ENCODE measurements around the gene KLHL6.

DNA sequence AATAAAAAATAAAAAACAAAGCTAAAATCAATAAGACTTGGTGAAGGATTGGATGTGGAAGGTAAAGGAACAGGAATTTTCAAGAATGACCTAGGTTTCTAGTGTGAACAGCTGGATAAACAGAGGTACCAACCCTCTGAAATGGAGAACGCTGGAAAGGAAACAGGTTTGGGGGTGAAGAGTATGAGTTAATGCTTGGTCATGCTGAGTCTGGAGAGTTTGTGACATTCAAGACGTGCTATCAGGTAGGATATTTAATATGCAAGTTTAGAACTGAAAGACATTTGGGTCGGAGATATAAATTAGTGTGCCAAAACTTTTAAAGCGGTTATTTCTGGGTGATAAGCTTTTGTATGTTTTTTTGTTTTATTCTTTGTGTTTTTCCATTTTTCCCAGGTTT, 11.4 kb upstream of the KLHL6 start:
- no peak for TF ChIP-seq RXRA (IDR thresholded peaks at IDR 0.05)
- TF ChIP-seq, protein P1, sequence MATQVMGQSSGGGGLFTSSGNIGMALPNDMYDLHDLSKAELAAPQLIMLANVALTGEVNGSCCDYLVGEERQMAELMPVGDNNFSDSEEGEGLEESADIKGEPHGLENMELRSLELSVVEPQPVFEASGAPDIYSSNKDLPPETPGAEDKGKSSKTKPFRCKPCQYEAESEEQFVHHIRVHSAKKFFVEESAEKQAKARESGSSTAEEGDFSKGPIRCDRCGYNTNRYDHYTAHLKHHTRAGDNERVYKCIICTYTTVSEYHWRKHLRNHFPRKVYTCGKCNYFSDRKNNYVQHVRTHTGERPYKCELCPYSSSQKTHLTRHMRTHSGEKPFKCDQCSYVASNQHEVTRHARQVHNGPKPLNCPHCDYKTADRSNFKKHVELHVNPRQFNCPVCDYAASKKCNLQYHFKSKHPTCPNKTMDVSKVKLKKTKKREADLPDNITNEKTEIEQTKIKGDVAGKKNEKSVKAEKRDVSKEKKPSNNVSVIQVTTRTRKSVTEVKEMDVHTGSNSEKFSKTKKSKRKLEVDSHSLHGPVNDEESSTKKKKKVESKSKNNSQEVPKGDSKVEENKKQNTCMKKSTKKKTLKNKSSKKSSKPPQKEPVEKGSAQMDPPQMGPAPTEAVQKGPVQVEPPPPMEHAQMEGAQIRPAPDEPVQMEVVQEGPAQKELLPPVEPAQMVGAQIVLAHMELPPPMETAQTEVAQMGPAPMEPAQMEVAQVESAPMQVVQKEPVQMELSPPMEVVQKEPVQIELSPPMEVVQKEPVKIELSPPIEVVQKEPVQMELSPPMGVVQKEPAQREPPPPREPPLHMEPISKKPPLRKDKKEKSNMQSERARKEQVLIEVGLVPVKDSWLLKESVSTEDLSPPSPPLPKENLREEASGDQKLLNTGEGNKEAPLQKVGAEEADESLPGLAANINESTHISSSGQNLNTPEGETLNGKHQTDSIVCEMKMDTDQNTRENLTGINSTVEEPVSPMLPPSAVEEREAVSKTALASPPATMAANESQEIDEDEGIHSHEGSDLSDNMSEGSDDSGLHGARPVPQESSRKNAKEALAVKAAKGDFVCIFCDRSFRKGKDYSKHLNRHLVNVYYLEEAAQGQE (IDR thresholded peaks at IDR 0.05), result no peak
- TF ChIP-seq, protein P2, sequence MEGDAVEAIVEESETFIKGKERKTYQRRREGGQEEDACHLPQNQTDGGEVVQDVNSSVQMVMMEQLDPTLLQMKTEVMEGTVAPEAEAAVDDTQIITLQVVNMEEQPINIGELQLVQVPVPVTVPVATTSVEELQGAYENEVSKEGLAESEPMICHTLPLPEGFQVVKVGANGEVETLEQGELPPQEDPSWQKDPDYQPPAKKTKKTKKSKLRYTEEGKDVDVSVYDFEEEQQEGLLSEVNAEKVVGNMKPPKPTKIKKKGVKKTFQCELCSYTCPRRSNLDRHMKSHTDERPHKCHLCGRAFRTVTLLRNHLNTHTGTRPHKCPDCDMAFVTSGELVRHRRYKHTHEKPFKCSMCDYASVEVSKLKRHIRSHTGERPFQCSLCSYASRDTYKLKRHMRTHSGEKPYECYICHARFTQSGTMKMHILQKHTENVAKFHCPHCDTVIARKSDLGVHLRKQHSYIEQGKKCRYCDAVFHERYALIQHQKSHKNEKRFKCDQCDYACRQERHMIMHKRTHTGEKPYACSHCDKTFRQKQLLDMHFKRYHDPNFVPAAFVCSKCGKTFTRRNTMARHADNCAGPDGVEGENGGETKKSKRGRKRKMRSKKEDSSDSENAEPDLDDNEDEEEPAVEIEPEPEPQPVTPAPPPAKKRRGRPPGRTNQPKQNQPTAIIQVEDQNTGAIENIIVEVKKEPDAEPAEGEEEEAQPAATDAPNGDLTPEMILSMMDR (IDR thresholded peaks at IDR 0.05; ENCODE audit: low read depth, low read length, missing input control), result no peak
- TF ChIP-seq, protein P3, sequence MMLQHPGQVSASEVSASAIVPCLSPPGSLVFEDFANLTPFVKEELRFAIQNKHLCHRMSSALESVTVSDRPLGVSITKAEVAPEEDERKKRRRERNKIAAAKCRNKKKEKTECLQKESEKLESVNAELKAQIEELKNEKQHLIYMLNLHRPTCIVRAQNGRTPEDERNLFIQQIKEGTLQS (IDR thresholded peaks at IDR 0.05), result no peak
- no peak for TF ChIP-seq SP1 (IDR thresholded peaks at IDR 0.05)
- TF ChIP-seq JUND (IDR thresholded peaks at IDR 0.05), result no peak
- TF ChIP-seq TAF1 (conservative IDR thresholded peaks at IDR 0.05), result no peak
- TF ChIP-seq, protein P4, sequence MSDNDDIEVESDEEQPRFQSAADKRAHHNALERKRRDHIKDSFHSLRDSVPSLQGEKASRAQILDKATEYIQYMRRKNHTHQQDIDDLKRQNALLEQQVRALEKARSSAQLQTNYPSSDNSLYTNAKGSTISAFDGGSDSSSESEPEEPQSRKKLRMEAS (IDR thresholded peaks at IDR 0.05), result no peak
- no peak for TF ChIP-seq GABPA (IDR thresholded peaks at IDR 0.05 in 1 of 2, conservative IDR thresholded peaks at IDR 0.05 in 1 of 2)
- TF ChIP-seq RAD21 (IDR thresholded peaks at IDR 0.05), result no peak
- TF ChIP-seq YY1 (IDR thresholded peaks at IDR 0.05), result no peak
- no peak for TF ChIP-seq EGR1 (IDR thresholded peaks at IDR 0.05; ENCODE audit: low read depth in 2 of 2)
- no peak for TF ChIP-seq FOXA1 (IDR thresholded peaks at IDR 0.05)

Data from liver (tissue), 3 donors.